Kidney capillary endothelial cell (primary cell): ENCODE data around the gene TTC23L.
A peak's percentile ranks its signal among the peaks of the same experiment; 100 is the strongest.

Experiments
- DNase-seq: peaks from one replicate; pipeline ENCODE4 v3.0.0-alpha.2; 2018; ENCODE audit warnings: low spot score

Gene TTC23L

GRCh38 chr5:34833976-34834793 is 4.8 kb upstream of the TTC23L start:
- DNase-seq = no peak

DNA sequence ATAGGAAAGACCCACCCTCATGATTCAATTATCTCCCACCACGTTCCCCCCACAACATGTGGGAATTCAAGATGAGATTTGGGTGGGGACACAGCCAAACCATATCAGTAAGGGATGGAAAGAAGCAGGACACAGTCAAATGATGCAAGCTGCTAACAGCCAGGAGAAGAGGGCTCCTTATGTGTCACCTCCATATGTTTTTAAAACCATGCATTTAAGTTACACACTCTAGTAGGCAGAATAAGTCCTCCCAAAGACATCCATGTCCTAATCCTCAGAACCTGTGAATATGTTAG is 4.2 kb upstream of the TTC23L start:
- no peak for DNase-seq

- no peak for DNase-seq
Measured at GRCh38 chr5:34835664-34836063, 3.3 kb upstream of the TTC23L start.

- DNase-seq = no peak
Measured at GRCh38 chr5:34841816-34842215, 2.9 kb downstream of the TTC23L start.

DNA sequence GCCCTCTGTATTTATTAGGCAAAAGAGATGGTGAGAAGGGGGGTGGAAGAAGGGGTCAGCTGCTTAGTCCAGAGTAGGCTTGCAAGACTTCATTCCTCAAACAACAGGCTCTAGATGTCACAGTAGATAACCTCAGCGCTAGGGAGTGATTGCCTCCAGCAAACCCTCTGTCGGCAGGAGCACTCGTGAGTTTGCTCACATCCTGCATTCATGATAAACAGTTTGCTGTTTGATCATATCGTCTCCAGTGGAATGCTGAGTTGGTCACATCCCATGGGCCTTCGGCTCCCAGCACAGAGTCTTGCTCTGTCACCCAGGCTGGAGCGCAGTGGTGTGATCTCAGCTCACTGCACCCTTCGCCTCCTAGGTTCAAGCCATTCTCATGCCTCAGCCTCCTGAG is 3.6 kb downstream of the TTC23L start:
- DNase-seq = no peak

DNA sequence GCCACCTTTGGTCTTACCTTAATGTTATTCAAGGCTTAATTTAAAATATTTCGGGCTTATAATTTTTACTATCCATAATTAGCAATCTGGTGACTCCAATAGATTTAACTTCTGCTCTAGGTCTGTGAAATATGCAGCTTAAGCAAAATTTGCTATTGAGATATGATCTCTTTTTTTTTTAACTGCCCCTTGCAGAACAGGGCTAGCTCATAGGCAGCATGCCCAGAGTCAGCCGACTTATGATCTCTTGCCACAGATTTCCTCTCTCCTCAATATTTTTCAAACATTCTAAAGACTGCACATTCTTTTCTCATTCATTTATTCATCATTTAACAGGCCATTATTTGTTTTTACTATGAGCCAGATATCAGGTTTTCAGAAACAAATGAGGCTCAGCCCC is 4.5 kb downstream of the TTC23L start:
- DNase-seq = no peak

DNA sequence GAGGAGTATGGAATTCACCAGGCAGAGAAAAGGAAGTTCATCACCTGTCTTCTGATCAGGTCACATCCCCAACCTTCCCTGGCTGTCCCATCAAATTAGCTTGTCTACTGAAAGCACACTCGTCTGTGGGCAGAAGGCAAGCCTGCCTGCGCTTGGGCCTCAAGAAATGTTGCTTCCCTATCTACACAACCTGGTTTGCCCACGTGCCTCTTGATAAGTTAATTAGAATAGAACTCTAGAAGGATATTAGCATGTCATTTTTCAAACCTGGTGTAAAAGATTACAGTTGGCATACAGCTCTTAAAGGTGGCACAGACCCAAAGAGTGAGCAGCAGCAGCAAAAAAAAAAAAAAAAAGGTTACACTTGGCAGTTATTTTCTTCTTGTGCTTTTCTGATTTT is 5.1 kb downstream of the TTC23L start:
- DNase-seq = no peak

DNA sequence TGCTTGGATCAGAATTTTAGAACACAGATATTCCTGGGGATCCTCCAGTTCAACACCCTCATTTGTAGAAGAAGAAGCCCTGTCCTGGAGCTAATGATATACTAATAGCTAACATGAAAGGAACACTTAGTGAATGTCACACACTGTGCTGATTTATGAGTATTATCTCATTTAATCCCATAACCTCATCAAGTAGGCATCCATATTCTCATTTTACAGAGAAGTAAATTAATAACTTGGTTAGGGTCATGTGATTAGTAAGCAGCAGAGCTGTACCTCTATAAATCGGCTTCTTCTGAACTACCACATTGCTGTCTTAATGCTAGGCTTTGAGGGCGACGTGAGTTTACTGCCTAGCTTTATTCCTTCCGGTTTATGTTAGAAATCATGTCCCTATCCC is 6.0 kb downstream of the TTC23L start:
- DNase-seq = no peak

DNA sequence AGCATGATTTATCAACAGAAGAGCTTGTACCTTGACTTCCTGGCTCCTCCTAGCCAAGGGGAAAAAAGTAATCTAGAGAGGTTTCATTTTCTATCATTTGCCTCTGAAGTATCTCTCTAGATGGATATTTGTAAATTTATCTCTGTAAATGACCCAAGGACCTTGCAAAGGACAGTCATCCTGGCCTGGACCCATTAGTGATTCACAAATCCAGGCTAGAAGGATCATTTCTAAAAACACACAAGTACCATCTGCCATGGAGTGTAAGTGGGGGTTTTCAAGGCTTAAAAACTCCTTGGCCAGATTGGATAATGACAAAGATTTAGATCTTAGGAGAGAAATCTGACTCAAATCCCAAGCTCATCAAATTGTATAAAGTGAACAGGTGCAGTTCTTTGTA is 8.1 kb downstream of the TTC23L start:
- DNase-seq = no peak

- no peak for DNase-seq
Measured at GRCh38 chr5:34847552-34847951, 8.6 kb downstream of the TTC23L start.

GRCh38 chr5:34848230-34848629 is 9.3 kb downstream of the TTC23L start:
- no peak for DNase-seq

DNA sequence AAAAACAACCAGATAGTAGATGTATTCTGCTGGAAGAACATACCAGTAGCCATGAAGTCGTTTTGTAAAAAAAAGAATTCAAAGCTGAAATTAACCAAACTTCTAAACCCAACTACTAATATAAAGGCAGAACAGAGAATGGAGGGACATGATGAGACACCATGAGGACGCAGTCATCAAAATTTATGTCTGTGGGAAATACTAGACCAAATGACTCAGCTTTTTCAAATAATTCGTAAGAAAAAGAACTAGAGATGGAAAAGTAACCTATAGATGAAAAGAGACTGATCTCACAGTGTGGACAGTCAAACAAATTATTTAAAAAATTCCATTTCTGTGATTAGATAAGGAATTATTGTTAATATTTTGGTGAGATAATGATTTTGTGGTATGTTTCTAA is 10.3 kb downstream of the TTC23L start:
- no peak for DNase-seq

DNA sequence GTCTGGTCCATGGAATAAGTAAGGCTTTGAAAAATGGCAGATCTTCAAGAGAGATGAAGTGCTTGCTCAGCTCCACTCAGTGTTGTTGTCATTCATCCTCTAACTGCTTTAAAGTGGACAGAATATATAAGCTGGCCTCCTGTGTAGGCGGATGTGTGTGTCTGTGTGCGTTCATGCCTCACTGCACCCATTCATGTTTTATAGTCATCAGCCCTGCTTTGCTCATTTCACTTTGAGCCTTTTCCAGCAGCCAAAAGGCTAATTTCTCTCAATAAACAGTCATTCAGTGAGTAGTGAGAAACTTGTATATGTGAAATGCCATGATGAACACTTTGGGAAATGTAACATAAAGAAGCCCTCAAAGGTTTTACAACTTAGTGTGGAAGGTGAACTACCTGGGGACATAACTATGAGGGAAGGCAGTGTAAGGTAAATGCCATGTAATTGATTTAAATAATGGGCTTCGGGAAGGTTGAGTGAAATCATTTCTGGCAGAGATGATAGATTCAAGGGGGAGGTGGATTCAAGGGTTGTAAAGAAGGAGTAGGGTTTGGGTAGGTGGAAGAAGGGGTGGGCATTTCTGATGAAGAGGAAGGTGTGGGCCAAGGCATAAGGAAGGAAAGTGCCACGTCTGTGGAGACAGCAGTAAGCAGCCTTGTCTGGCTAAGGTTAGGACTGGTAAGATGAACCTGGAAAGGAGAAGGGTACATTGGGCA is 15.7 kb downstream of the TTC23L start:
- DNase-seq = no peak

GRCh38 chr5:34857161-34857560 is 18.2 kb downstream of the TTC23L start:
- DNase-seq = no peak

- DNase-seq = no peak
Measured at GRCh38 chr5:34857894-34858293, 18.9 kb downstream of the TTC23L start.

GRCh38 chr5:34858790-34859189 is 19.8 kb downstream of the TTC23L start:
- DNase-seq = no peak

- no peak for DNase-seq
Measured at GRCh38 chr5:34859253-34859652, 20.3 kb downstream of the TTC23L start.

DNA sequence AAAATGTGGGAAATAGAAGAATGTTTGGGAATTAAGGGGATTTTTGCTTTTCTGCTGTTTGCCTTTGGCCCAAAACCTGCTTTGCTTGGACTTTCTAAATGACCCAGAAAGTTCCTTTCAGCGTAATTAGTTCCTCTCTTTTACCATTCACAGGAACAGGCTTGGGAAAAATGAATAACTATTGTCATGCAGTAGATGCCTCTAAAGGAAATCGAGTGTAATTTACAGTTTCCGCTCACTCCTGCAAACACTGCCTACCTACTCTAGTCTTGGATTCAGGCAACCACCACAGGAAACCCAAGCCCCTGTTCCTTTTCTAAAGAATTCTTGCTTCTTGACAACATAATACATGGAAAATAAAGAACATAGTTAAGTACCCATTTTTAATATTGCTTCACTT is 25.0 kb downstream of the TTC23L start:
- DNase-seq = peak; percentile 48

DNA sequence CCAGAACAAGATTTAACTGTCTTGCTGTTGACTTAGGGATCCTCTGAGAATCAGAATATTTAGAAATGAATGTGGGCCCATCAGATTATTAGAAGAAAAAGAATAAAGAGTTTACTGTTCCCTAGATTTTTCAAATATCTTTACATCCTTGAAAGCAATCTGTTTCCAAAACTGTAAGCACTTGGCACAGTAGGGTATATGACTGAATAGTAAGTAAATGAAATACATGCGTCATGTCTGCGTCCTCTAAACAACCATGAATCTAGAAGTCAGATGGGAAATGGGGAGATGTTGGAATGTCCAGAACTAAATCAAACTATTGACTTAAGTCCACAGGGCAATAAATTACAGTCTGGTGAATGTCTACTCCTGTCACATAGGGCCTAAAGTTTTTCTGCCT is 26.1 kb downstream of the TTC23L start:
- DNase-seq = no peak

DNA sequence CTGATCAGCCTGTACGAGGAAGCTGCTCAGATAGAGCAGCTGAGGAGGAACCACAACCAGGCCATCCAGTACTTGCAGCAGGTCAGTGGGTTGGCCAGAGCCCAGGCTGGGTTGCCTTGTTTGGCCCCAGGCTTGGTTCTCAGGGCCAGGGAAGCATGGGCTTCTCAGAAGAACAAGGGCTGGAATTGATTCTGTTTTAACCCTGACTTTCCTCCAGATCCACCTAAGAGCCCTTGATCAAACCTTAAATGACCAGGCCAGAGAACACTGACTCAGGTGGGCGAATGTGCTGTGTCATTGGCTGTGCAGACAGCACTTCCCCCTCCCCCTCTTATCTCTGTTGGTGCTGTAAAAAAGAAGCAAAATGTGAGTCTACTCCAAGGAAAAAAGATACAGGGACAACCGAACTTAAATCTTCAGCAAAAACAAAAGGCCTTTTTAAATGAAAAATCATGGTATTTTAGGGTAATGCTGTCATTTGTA is 28.1 kb downstream of the TTC23L start:
- DNase-seq = no peak

DNA sequence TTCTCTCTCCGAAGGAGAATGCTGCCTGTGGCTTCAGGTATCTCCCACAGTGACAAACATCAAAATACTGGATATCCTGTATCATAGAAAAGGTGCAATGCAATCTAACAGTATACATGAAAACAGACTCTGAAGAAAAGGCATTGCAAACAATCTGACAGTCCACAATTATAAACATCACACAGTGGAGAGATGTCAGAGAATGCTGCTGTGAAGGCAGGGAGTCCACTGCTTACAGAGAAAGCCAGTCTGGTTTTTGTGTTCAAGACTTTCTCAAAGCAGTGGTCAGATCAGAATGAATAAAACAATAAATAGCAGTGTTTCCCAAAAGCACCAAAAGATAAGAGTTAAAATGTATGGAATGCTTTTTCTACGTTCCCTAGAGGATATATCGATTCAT is 28.7 kb downstream of the TTC23L start:
- DNase-seq = no peak

DNA sequence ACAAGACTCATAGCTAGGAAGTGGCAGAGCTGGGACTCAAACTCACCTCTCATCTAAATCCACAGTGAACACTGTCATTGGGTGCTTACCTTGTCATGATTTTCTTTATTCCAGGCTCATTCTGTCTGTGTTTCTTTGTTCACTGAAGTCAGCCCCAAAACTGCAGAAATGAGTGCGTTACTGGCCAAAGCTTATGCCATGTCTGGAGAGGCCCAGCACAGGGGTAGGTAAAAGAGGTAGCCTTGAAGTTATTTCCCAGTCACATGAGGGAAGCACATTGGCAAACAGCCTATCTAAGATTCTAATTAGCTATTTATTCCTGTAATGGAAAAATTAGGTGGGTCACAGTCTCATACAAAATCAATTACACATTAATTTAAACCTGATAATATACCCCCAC is 29.8 kb downstream of the TTC23L start:
- DNase-seq = no peak

GRCh38 chr5:34869256-34869655 is 30.3 kb downstream of the TTC23L start:
- DNase-seq = no peak

GRCh38 chr5:34870382-34870781 is 31.4 kb downstream of the TTC23L start:
- no peak for DNase-seq
